GM21717 (cell line): ENCODE data around the gene NUP160.

Experiments used
- ATAC-seq: cut with Tn5 transposase; IDR thresholded peaks from one replicate; pipeline ENCODE4 v1.9.1; 2021; ENCODE audit warnings: mild to moderate bottlenecking, moderate library complexity; ENCODE audit not compliant: unreplicated experiment

NUP160 gene

DNA sequence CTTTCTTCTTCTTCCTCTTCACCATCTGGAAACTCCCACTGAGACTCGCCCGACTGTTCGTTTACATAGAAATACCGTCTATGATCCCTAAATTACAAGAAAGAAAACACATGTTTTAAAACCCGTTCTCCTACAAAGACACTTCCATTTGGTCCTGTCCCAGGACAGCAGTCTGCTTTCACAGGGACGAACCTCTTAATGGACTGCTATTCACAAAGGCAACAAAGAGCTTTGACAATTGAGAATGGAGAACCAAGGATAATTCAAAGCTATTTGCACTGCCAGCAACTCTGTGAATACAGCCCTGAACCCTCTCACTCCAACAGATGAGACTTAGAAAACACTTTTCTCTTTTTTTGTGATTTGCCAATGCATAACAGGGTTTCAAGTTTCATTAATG, 116.7 kb downstream of the NUP160 start:
- ATAC-seq: no peak
